ENCODE measurements around the gene IVNS1ABP. TPM values are rescaled to one million over a fixed set of nuclear protein-coding genes. Genes with fewer than 3 reads are reported as not detected.
"Not testable (repeated sequence)": the region's sequence is repeated elsewhere in the genome, so short reads cannot be mapped to it uniquely, and the experiment has no call there.

Gene IVNS1ABP
- total RNA-seq, 1 experiment from 2014 or later: 239 TPM

- DNase-seq (ENCODE audit: low read depth, low spot score): no peak
- in situ Hi-C loops (cut with HindIII; ENCODE audit: low pct_unique_long_range_greater_than_20kb, low sequenced_read_pairs): no loop called here
Measured at GRCh38 chr1:185280589-185280988, 36.5 kb downstream of the IVNS1ABP start.

DNA sequence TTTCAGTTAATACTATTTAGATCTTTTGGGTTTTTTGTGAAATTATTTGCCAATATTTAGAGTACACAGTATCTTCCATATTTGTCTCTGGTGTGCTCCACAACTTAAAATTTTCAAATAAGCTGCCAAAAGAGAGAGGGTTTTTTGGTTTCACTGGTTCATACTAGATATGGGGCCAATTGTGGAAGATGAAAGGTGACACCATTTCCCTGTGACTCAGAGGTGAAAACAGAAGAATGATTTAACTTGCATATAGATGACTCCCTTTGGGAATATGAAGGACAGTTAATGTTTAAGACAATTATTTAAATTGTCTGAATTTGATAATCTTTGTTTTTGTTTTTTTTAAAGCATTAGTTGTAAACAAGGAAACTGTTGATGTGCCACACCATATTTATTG is 37.5 kb downstream of the IVNS1ABP start:
- in situ Hi-C loops (cut with HindIII; ENCODE audit: low pct_unique_long_range_greater_than_20kb, low sequenced_read_pairs): no loop called here
- DNase-seq (ENCODE audit: low read depth, low spot score): no peak

DNA sequence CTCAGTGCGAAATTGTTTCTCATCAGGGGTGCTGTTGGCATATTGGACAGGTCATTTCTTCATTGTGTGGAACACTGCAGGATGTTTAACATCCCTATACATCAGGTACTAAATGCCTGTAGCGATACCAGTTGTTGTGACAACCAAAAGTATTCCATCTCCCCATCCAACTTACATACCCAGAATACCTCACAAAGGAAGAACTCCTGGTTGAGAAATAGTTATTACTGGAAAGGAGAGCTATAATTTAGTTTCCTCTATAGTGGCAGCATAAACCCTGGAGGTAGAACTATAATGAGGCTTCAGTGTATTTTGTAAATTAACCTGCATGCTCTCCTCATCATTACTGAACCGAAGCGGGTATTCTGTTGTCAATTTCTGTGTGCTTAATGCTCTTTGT is 45.1 kb downstream of the IVNS1ABP start:
- DNase-seq (ENCODE audit: low read depth, low spot score): no peak
- in situ Hi-C loops (cut with HindIII; ENCODE audit: low pct_unique_long_range_greater_than_20kb, low sequenced_read_pairs): no loop called here

DNA sequence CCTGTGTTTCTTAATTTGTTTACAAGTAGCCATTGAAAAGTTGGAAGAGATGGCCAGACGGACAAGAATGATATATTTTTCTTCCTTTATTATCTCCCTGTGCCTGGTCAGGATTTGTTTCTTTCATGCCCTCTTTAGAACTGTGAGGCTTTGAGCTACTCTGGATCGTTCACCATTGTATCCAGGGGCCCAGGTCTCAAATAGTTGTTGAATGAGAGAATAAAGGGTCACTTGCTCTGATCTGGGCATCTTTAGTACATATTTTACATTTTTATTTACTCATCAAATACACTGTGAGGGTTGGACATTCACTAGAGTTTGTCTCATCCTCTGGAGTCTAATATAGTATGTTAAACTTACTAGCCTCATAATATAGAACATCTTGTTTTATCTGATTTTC is 48.7 kb downstream of the IVNS1ABP start:
- in situ Hi-C loops (cut with HindIII; ENCODE audit: low pct_unique_long_range_greater_than_20kb, low sequenced_read_pairs): no loop called here

DNA sequence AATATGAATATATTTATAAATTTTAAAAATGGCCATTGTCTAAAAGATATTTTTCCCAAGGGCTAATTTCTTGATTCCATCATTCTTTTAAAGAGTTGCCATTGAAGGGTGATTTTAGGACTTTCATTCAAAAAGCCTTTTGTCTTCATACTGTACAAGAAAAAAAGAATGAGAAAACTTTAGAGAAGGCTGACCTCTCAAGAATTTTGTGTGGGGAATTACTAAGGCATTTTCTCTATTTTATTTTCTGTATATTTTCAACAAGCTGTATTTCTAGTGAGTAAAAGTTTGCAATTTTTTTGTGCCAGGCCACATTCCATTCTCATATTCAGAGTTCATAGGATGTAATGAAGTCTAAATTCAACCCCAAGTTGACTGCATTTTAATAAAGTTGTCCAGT is 49.3 kb downstream of the IVNS1ABP start:
- peak; percentile 55 for DNase-seq (ENCODE audit: low read depth, low spot score)
- in situ Hi-C loops (cut with HindIII; ENCODE audit: low pct_unique_long_range_greater_than_20kb, low sequenced_read_pairs): no loop called here

More for the DNA sequence above, 48.7 kb downstream of the IVNS1ABP start:
- DNase-seq (ENCODE audit: low read depth, low spot score): no peak

- peak; percentile 27 for DNase-seq (ENCODE audit: low read depth, low spot score)
- in situ Hi-C loops (cut with HindIII; ENCODE audit: low pct_unique_long_range_greater_than_20kb, low sequenced_read_pairs): no loop called here
Measured at GRCh38 chr1:185267301-185267700, 49.7 kb downstream of the IVNS1ABP start.

- in situ Hi-C loops (cut with HindIII; ENCODE audit: low pct_unique_long_range_greater_than_20kb, low sequenced_read_pairs): no loop called here
- no peak for DNase-seq (ENCODE audit: low read depth, low spot score)
Measured at GRCh38 chr1:185265314-185265713, 51.7 kb downstream of the IVNS1ABP start.

GRCh38 chr1:185263780-185264179 is 53.3 kb downstream of the IVNS1ABP start:
- DNase-seq (ENCODE audit: low read depth, low spot score): no peak
- in situ Hi-C loops (cut with HindIII; ENCODE audit: low pct_unique_long_range_greater_than_20kb, low sequenced_read_pairs): no loop called here

- no peak for DNase-seq (ENCODE audit: low read depth, low spot score)
- in situ Hi-C loops (cut with HindIII; ENCODE audit: low pct_unique_long_range_greater_than_20kb, low sequenced_read_pairs): no loop called here
Measured at GRCh38 chr1:185263292-185263691, 53.8 kb downstream of the IVNS1ABP start.

DNA sequence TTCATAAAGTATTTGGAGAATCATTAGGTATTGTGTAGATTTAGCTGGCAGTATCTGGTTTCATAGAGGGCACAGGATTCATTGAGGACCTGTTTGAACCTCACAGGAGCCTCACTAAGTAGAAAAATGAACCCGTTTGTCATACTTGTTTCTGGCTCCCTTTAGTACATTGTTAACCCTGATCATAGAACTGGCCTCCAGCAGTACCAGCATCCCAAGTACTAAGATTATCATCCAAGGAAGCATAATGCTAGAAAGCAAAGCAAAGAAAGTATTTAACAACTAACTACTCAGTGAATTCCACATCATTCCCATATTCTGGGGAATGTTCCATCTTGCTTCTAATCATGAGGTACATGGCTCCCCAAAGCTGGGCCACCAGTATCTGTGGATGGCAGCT is 54.9 kb downstream of the IVNS1ABP start:
- no peak for DNase-seq (ENCODE audit: low read depth, low spot score)
- in situ Hi-C loops (cut with HindIII; ENCODE audit: low pct_unique_long_range_greater_than_20kb, low sequenced_read_pairs): no loop called here

GRCh38 chr1:185260611-185261010 is 56.4 kb downstream of the IVNS1ABP start:
- in situ Hi-C loops (cut with HindIII; ENCODE audit: low pct_unique_long_range_greater_than_20kb, low sequenced_read_pairs): no loop called here
- DNase-seq (ENCODE audit: low read depth, low spot score): peak; percentile 94

DNA sequence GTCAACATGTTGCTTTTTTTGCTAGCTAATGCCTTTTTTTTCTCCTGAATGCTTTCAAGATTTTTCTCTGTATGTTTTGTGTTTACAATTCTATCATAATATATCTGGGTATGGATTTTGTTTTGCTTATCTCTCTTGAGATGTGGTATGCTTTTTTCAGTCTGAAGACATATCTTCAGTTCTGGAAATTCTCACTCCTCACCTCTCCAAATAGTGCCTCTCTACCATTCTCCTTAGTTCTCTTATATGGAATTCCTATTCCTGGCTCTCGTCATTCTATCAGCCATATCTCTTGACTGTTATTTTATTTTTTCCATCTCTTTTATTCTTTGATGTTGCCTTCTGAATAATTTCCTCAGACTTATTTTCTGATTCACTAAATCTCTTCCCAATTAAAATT is 58.4 kb downstream of the IVNS1ABP start:
- no peak for DNase-seq (ENCODE audit: low read depth, low spot score)
- in situ Hi-C loops (cut with HindIII; ENCODE audit: low pct_unique_long_range_greater_than_20kb, low sequenced_read_pairs): no loop called here

DNA sequence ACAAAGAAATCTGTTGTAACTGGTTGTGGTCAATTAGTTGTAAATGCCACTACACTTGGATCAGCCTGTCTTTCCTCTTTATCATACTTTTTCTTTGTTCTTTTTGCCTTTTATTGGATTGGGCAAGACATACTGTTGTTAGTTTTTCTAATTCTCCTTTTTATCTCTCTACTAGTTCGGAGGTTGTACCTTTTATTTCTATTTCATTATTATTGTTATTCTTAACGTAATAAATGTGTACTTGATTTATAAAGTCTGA is 59.2 kb downstream of the IVNS1ABP start:
- DNase-seq (ENCODE audit: low read depth, low spot score): peak; percentile 57
- in situ Hi-C loops (cut with HindIII; ENCODE audit: low pct_unique_long_range_greater_than_20kb, low sequenced_read_pairs): no loop called here

GRCh38 chr1:185257116-185257949 is 59.7 kb downstream of the IVNS1ABP start:
- DNase-seq (ENCODE audit: low read depth, low spot score); in situ Hi-C loops (cut with HindIII; ENCODE audit: low pct_unique_long_range_greater_than_20kb, low sequenced_read_pairs): not testable (repeated sequence)

- DNase-seq (ENCODE audit: low read depth, low spot score); in situ Hi-C loops (cut with HindIII; ENCODE audit: low pct_unique_long_range_greater_than_20kb, low sequenced_read_pairs): not testable (repeated sequence)
Measured at GRCh38 chr1:185255595-185255994, 61.4 kb downstream of the IVNS1ABP start.

GRCh38 chr1:185252404-185252803 is 64.6 kb downstream of the IVNS1ABP start:
- in situ Hi-C loops (cut with HindIII; ENCODE audit: low pct_unique_long_range_greater_than_20kb, low sequenced_read_pairs); DNase-seq (ENCODE audit: low read depth, low spot score): not testable (repeated sequence)

- in situ Hi-C loops (cut with HindIII; ENCODE audit: low pct_unique_long_range_greater_than_20kb, low sequenced_read_pairs); DNase-seq (ENCODE audit: low read depth, low spot score): not testable (repeated sequence)
Measured at GRCh38 chr1:185251928-185252327, 65.1 kb downstream of the IVNS1ABP start.

- DNase-seq (ENCODE audit: low read depth, low spot score): no peak
- in situ Hi-C loops (cut with HindIII; ENCODE audit: low pct_unique_long_range_greater_than_20kb, low sequenced_read_pairs): no loop called here
Measured at GRCh38 chr1:185250063-185250462, 67.0 kb downstream of the IVNS1ABP start.

GRCh38 chr1:185249563-185249962 is 67.5 kb downstream of the IVNS1ABP start:
- DNase-seq (ENCODE audit: low read depth, low spot score): no peak
- in situ Hi-C loops (cut with HindIII; ENCODE audit: low pct_unique_long_range_greater_than_20kb, low sequenced_read_pairs): no loop called here
